Effector memory CD4-positive, alpha-beta T cell (primary cell): ENCODE measurements around the gene STARD9.
A peak's percentile ranks its signal among the peaks of the same experiment; 100 is the strongest.
"Not testable (repeated sequence)": the region's sequence is repeated elsewhere in the genome, so short reads cannot be mapped to it uniquely, and the experiment has no call there.

Experiments
- DNase-seq, 3 donors: peaks; one replicate each; pipeline ENCODE4 v3.0.0-alpha.2; 2020
- H3K27ac ChIP-seq: 2 replicates; pipeline ENCODE4 v1.7.0; 2013; ENCODE audit warnings: mild to moderate bottlenecking, low read length, moderate library complexity; ENCODE audit not compliant: insufficient read depth, poor library complexity, severe bottlenecking
- H3K27me3 ChIP-seq: replicated peaks from 2 replicates; pipeline ENCODE4 v1.7.0; 2013; ENCODE audit warnings: mild to moderate bottlenecking, low read length; ENCODE audit not compliant: insufficient read depth, control insufficient read depth, poor library complexity, severe bottlenecking
- H3K36me3 ChIP-seq: 2 replicates; pipeline ENCODE4 v1.7.0; 2013; ENCODE audit warnings: mild to moderate bottlenecking, low read length, moderate library complexity; ENCODE audit not compliant: control insufficient read depth, insufficient read depth
- H3K4me1 ChIP-seq: 2 replicates; pipeline ENCODE4 v1.7.0; 2013; ENCODE audit warnings: low read length, mild to moderate bottlenecking; ENCODE audit not compliant: control insufficient read depth, insufficient read depth, poor library complexity, severe bottlenecking
- H3K4me3 ChIP-seq: 2 replicates; pipeline ENCODE4 v1.7.0; 2013; ENCODE audit warnings: low read length, low read depth, mild to moderate bottlenecking; ENCODE audit not compliant: insufficient read depth, poor library complexity, severe bottlenecking
- H3K9me3 ChIP-seq: 2 replicates; pipeline ENCODE4 v1.7.0; 2013; ENCODE audit warnings: mild to moderate bottlenecking, low read length, moderate library complexity; ENCODE audit not compliant: control insufficient read depth

STARD9 gene

GRCh38 chr15:42556550-42557207, 18.7 kb upstream of the STARD9 start:
- not testable (repeated sequence) for H3K4me3 ChIP-seq, H3K9me3 ChIP-seq, H3K27me3 ChIP-seq, H3K27ac ChIP-seq, DNase-seq, H3K4me1 ChIP-seq
- peaks cover 19% of the 10 kb centered on the region for H3K36me3 ChIP-seq

GRCh38 chr15:42558739-42559138, 16.7 kb upstream of the STARD9 start:
- no peak overlapping the region for H3K4me3 ChIP-seq
- DNase-seq, result no peak
- H3K27me3 ChIP-seq, result no peaks in the 10 kb centered on the region
- no peaks in the 10 kb centered on the region for H3K9me3 ChIP-seq
- H3K36me3 ChIP-seq, result peaks cover 27% of the 10 kb centered on the region
- H3K4me1 ChIP-seq, result no peaks in the 10 kb centered on the region
- no peak overlapping the region for H3K27ac ChIP-seq

GRCh38 chr15:42576040-42576594, 711 bp downstream of the STARD9 start:
- Histone ChIP-seq H3K4me3 (peak overlapping the region; percentile 83), H3K27me3 (no peaks in the 10 kb centered on the region), H3K4me1 (peaks cover 13% of the 10 kb centered on the region), H3K27ac (no peak overlapping the region), H3K9me3 (no peaks in the 10 kb centered on the region), H3K36me3 (no peaks in the 10 kb centered on the region)
- no peak for DNase-seq

GRCh38 chr15:42576776-42577175, 1.4 kb downstream of the STARD9 start:
- Histone ChIP-seq H3K4me1 (peaks cover 18% of the 10 kb centered on the region), H3K4me3 (no peak overlapping the region), H3K27me3 (no peaks in the 10 kb centered on the region), H3K36me3 (no peaks in the 10 kb centered on the region), H3K9me3 (no peaks in the 10 kb centered on the region), H3K27ac (no peak overlapping the region)
- DNase-seq, result no peak

- H3K27me3 ChIP-seq, result no peaks in the 10 kb centered on the region
- no peaks in the 10 kb centered on the region for H3K36me3 ChIP-seq
- no peak overlapping the region for H3K4me3 ChIP-seq
- H3K9me3 ChIP-seq, result no peaks in the 10 kb centered on the region
- DNase-seq, result no peak
- H3K4me1 ChIP-seq, result peaks cover 19% of the 10 kb centered on the region
- H3K27ac ChIP-seq, result no peak overlapping the region
Observed at GRCh38 chr15:42577514-42578031, 2.2 kb downstream of the STARD9 start.

- H3K27ac ChIP-seq, result no peak overlapping the region
- no peaks in the 10 kb centered on the region for H3K27me3 ChIP-seq
- H3K36me3 ChIP-seq, result no peaks in the 10 kb centered on the region
- peaks cover 19% of the 10 kb centered on the region for H3K4me1 ChIP-seq
- H3K4me3 ChIP-seq, result no peak overlapping the region
- no peaks in the 10 kb centered on the region for H3K9me3 ChIP-seq
- no peak for DNase-seq
Observed at GRCh38 chr15:42578984-42579537, 3.7 kb downstream of the STARD9 start.

GRCh38 chr15:42581272-42581730, 5.9 kb downstream of the STARD9 start:
- Histone ChIP-seq H3K27ac (peak overlapping the region; percentile 54), H3K4me3 (peak overlapping the region; percentile 65), H3K27me3 (no peaks in the 10 kb centered on the region)

GRCh38 chr15:42582569-42583375, 7.4 kb downstream of the STARD9 start:
- Histone ChIP-seq H3K27ac (no peak overlapping the region), H3K36me3 (no peaks in the 10 kb centered on the region), H3K4me3 (no peak overlapping the region), H3K9me3 (no peaks in the 10 kb centered on the region), H3K4me1 (peaks cover 11% of the 10 kb centered on the region), H3K27me3 (no peaks in the 10 kb centered on the region)
- DNase-seq, result no peak

More at GRCh38 chr15:42581272-42581730, 5.9 kb downstream of the STARD9 start:
- Histone ChIP-seq H3K4me1 (peaks cover 15% of the 10 kb centered on the region), H3K36me3 (no peaks in the 10 kb centered on the region), H3K9me3 (no peaks in the 10 kb centered on the region)
- peak; percentile 54 to 62 (median 59) for DNase-seq

- no peaks in the 10 kb centered on the region for H3K36me3 ChIP-seq
- no peaks in the 10 kb centered on the region for H3K9me3 ChIP-seq
- H3K4me1 ChIP-seq, result peaks cover 11% of the 10 kb centered on the region
- no peak for DNase-seq
- H3K27me3 ChIP-seq, result no peaks in the 10 kb centered on the region
- H3K27ac ChIP-seq, result no peak overlapping the region
- no peak overlapping the region for H3K4me3 ChIP-seq
Observed at GRCh38 chr15:42584031-42584765, 8.8 kb downstream of the STARD9 start.
